HG02970 (cell line): Measurements from ENCODE around the gene AGK.

Experiments used
- ATAC-seq: cut with Tn5 transposase; IDR thresholded peaks from one replicate; pipeline ENCODE4 v1.9.1; 2021; ENCODE audit warnings: mild to moderate bottlenecking, moderate library complexity, moderate number of reproducible peaks; ENCODE audit not compliant: unreplicated experiment, low FRiP score

The AGK gene

GRCh38 chr7:141585592-141586510 is 34.6 kb downstream of the AGK start:
- no peak for ATAC-seq

- ATAC-seq: no peak
Observed at GRCh38 chr7:141586878-141587277, 35.7 kb downstream of the AGK start.

- ATAC-seq: no peak
Observed at GRCh38 chr7:141587304-141587703, 36.1 kb downstream of the AGK start.

DNA sequence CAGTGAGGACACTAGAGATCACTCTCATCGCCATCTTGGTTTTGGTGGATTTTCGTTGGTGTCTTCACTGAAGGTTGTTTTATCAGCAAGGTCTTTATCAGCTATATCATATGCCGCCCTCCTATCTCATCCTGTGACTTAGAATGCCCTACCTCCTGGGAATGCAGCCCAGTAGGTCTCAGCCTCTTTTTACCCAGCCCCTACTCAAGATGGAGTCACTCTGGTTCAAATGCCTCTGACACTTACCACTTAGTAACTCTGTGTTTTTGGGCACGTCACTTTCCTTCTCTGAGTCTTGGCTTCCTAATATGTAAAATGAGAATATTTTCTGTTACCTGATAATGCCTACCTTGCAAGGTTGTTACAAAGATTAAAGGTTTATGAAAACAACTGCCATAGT is 37.7 kb downstream of the AGK start:
- ATAC-seq: no peak

DNA sequence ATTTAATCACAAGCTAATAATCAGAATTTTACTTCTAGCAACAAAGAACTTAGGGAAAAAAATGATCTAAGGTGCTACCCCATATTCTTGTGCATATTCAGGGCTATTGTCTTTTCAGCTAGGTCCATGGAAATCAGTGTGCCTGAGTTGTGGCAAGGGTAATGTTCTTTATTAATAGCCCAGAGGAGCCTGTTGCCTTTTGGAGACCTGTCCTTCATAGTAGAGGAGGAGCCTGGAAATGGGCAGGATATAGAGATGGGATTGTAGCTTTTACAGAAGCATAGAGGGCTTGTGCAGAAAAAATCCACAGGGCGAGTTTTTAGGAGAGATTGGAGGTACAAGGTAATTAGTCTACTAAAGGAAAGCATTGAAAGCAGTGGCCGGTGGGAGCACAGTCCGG is 38.9 kb downstream of the AGK start:
- ATAC-seq: no peak

- no peak for ATAC-seq
Observed at GRCh38 chr7:141590666-141591065, 39.5 kb downstream of the AGK start.

DNA sequence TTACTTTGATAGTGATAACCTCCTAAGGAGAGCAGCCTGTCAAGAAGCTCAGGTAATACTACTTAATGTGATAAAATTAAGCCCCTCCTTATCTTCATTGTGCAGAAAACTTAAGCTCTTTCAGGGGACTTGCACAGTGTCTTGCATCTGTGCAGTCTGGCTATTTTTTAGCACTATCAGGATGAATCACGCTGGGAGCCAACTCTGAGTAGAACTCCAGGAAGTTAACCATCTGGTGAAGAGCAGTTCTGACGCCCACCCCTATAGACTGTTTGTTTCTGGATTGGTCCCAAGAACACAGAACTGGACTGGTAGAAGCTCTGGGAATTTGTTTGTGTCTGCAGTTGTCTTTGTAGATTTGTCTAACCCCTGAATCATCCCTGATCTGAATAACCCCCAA is 41.9 kb downstream of the AGK start:
- no peak for ATAC-seq

DNA sequence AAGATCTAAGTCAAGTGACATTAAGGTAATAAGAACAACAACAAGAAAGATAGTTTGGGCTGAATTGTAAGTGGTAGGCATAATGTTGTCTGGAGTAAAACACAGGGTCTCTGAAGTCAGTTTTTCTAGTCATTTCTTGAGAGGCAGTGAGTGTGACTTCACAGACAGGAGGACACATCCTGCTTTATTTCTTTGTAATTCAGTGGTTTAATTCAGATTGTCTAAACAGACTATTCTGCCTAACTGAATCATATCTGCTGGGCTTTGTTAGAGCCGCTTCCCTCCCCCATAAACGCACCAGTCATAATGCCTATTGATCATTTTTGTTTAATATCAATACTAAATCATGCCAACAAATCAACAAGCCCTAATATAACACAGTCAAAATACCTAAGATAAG is 46.8 kb downstream of the AGK start:
- ATAC-seq: no peak

GRCh38 chr7:141598408-141598807 is 47.2 kb downstream of the AGK start:
- ATAC-seq: no peak

- no peak for ATAC-seq
Observed at GRCh38 chr7:141600168-141601006, 49.2 kb downstream of the AGK start.

GRCh38 chr7:141609576-141609975 is 58.4 kb downstream of the AGK start:
- no peak for ATAC-seq

DNA sequence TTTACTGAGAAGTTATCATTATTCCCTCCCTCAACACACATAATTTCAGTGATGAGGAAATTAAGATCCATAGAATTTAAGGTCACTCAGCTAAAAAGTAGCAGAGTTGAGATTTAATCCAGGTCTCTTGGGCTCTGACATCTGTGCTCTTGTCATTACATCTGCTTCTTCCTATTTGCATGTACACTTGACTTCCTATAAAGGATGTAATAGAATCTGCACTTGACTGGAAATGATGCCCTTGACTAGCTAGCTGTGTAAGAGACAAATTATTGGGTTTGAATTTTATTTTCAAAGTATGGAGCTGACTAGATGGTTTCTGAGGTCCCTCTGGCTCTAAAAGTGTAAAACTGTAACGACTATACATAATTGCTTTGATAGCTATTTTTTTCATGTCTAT is 59.5 kb downstream of the AGK start:
- no peak for ATAC-seq

- ATAC-seq: no peak
Observed at GRCh38 chr7:141612861-141613260, 61.7 kb downstream of the AGK start.

DNA sequence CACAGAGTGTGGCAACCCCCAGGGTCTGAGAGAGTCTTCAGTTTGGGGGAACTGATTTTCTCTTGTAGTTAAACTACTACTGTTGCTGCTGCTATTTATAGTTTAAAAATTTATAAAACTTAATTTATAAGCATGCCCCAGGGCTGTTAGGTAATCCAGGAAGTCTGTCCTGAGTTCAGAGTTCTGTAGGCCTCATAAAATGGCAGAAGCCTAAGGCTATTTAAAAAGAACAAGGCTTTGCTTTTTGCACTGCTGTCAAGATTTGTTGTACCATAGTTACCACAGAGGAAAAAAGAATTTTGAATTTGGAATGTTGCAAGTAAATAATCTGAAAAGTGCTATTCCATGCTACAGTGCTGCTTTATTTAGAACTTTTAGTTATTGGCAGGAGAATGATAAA is 66.1 kb downstream of the AGK start:
- no peak for ATAC-seq

GRCh38 chr7:141619745-141620144 is 68.5 kb downstream of the AGK start:
- no peak for ATAC-seq

- ATAC-seq: no peak
Observed at GRCh38 chr7:141624763-141625162, 73.6 kb downstream of the AGK start.

GRCh38 chr7:141630621-141631020 is 79.4 kb downstream of the AGK start:
- no peak for ATAC-seq

- ATAC-seq: no peak
Observed at GRCh38 chr7:141631525-141631924, 80.3 kb downstream of the AGK start.

- ATAC-seq: no peak
Observed at GRCh38 chr7:141634065-141634464, 82.9 kb downstream of the AGK start.

DNA sequence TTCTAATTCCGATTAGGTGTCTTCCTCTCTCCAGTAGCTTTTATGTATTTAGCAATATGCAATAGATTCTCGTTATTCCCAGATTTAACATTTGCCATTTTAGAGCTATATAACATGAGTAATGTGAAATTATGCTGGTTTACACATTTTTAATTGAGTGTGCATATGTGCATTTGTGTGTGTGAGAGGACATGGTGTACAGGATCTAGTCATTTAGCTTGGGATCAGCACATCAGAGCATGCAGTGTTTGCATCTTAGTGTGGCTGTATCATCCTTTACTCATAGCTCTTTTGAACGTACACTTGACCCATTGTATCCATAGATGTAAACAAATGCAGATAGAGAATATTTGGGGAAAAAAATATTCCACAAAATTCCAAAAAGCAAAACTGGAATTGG is 84.8 kb downstream of the AGK start:
- ATAC-seq: no peak

- ATAC-seq: no peak
Observed at GRCh38 chr7:141640239-141640840, 89.1 kb downstream of the AGK start.
